ENCODE data around the gene SLC9A9. TPM values are rescaled to one million over a fixed set of nuclear protein-coding genes. Genes with fewer than 3 reads are reported as not detected.

The SLC9A9 gene
- total and polyA plus RNA-seq, 2 of the 8 experiments (the other 6 are each of a cell fraction or from before 2014, with no cell fraction given), result 0.48 to 1.1 TPM

DNA sequence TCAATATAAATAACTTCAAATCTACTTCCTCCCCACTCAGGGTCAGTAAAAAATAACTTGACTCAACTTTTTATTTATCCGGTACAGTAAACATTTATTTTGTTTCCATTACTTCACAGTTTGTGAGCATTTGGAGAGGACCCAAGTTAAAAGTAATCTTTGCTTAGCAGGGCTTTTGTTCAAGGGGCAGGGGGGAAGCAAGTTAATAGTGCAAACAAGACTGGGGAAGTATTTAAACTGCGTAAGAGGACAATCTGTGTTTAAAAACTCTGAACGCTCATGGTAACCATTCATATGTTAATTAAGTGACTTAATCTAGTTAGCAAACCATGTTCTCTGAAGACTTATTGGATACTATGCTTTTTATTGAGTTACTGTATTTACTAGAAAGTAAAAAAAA lies 346.2 kb downstream of the SLC9A9 start:
- WGBS, 2 experiments (ENCODE audit: extremely low coverage in 1 of 2, insufficient coverage in 1 of 2, insufficient read length in 1 of 2, insufficient replicate concordance in 2 of 2, low coverage in 1 of 2, low lambda C conversion rate in 2 of 2, missing lambda C conversion rate in 1 of 2), result 69% methylated on average over 3 of the region's 3 CpGs; no CpG with 5 or more reads in 1 of the 2 experiments
- H3K79me1 ChIP-seq (ENCODE audit: low read depth, low read length), result no peaks in the 10 kb centered on the region
- H3K9me3 ChIP-seq (ENCODE audit: insufficient read depth in 2 of 2, low read depth in 1 of 2, low read length in 1 of 2), result no peaks in the 10 kb centered on the region
- DNase-seq (ENCODE audit: low read depth in 1 of 2, low spot score in 2 of 2) (no peak), FAIRE-seq (no peak)
- H3K27ac ChIP-seq (ENCODE audit: low read depth, low read length), result no peak overlapping the region
- no peak overlapping the region for H4K8ac ChIP-seq (ENCODE audit: extremely low read depth, insufficient read depth, low read length)
- H3K4ac ChIP-seq (replicated peaks; ENCODE audit: insufficient read length, low read depth, low read length), result no peak overlapping the region
- H3K4me3 ChIP-seq (ENCODE audit: extremely low read depth in 1 of 4, insufficient read depth in 2 of 4, low read depth in 3 of 4, low read length in 4 of 4), result no peak overlapping the region
- no peak overlapping the region for H2BK12ac ChIP-seq (ENCODE audit: low read depth, low read length)
- no peak overlapping the region for H3K14ac ChIP-seq (ENCODE audit: insufficient read length)
- no peak overlapping the region for H2BK5ac ChIP-seq (ENCODE audit: low read depth, low read length)
- no peaks in the 10 kb centered on the region for H4K20me1 ChIP-seq (replicated peaks in 1 of 2; ENCODE audit: control insufficient read depth in 1 of 2, insufficient read depth in 2 of 2, low read length in 2 of 2)
- no peak overlapping the region for H3K4me2 ChIP-seq (ENCODE audit: insufficient read depth in 1 of 2, low read depth in 2 of 2, low read length in 2 of 2)
- POLR2A ChIA-PET (ENCODE audit: partially characterized antibody), result no interaction called here
- no peak overlapping the region for H2BK15ac ChIP-seq (ENCODE audit: low read length)
- CTCF ChIA-PET (ENCODE audit: partially characterized antibody), result interaction anchor here (1.1 kb wide), 1 partner anchor 12 kb away, joined by 3 read pairs; no protein-coding TSS in a partner anchor
- no peaks in the 10 kb centered on the region for H3K36me3 ChIP-seq (ENCODE audit: control insufficient read depth in 2 of 4, insufficient read depth in 4 of 4, low read length in 3 of 4)
- no peaks in the 10 kb centered on the region for H3K4me1 ChIP-seq (replicated peaks in 1 of 4; ENCODE audit: control insufficient read depth in 3 of 4, insufficient read depth in 4 of 4, low read length in 3 of 4)
- peak overlapping the region; percentile 64 for H2BK120ac ChIP-seq (replicated peaks; ENCODE audit: low read depth, low read length)
- no peaks in the 10 kb centered on the region for H3K79me2 ChIP-seq (ENCODE audit: control insufficient read depth in 1 of 2, insufficient read depth in 2 of 2, low read length in 2 of 2)
- H3K23ac ChIP-seq (ENCODE audit: insufficient read length), result no peak overlapping the region
- no peak overlapping the region for H3K9ac ChIP-seq (replicated peaks in 1 of 4; ENCODE audit: extremely low read depth in 1 of 4, low read depth in 3 of 4, low read length in 3 of 4)
- no peak overlapping the region for H2AK5ac ChIP-seq (ENCODE audit: low read depth, low read length)
- no peaks in the 10 kb centered on the region for H3K27me3 ChIP-seq (replicated peaks in 1 of 4; ENCODE audit: control insufficient read depth in 3 of 4, extremely low read depth in 1 of 4, insufficient read depth in 3 of 4, low read length in 3 of 4)
- H3K56ac ChIP-seq (replicated peaks; ENCODE audit: insufficient read length, low read depth, low read length), result no peak overlapping the region
- H4K5ac ChIP-seq (ENCODE audit: insufficient read length, low read depth, low read length), result no peak overlapping the region
- H2AFZ ChIP-seq (ENCODE audit: low read length), result no peak overlapping the region
- H2BK20ac ChIP-seq (ENCODE audit: low read length), result no peak overlapping the region
- no peak overlapping the region for H3K18ac ChIP-seq (ENCODE audit: extremely low read depth, low read length)
- H3K23me2 ChIP-seq (ENCODE audit: low read depth, low read length), result no peaks in the 10 kb centered on the region
- H4K91ac ChIP-seq (replicated peaks; ENCODE audit: insufficient read length, low read length), result no peak overlapping the region
- TF ChIP-seq, protein P1, sequence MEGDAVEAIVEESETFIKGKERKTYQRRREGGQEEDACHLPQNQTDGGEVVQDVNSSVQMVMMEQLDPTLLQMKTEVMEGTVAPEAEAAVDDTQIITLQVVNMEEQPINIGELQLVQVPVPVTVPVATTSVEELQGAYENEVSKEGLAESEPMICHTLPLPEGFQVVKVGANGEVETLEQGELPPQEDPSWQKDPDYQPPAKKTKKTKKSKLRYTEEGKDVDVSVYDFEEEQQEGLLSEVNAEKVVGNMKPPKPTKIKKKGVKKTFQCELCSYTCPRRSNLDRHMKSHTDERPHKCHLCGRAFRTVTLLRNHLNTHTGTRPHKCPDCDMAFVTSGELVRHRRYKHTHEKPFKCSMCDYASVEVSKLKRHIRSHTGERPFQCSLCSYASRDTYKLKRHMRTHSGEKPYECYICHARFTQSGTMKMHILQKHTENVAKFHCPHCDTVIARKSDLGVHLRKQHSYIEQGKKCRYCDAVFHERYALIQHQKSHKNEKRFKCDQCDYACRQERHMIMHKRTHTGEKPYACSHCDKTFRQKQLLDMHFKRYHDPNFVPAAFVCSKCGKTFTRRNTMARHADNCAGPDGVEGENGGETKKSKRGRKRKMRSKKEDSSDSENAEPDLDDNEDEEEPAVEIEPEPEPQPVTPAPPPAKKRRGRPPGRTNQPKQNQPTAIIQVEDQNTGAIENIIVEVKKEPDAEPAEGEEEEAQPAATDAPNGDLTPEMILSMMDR (IDR thresholded peaks at IDR 0.05; ENCODE audit: control extremely low read depth in 1 of 3, insufficient read depth in 1 of 3, low read depth in 1 of 3, low read length in 3 of 3), result no peak
